T-helper 2 cell treated with Interferon-gamma antibody and Interleukin-4, amounts not matched to agents 5 μg/mL and 100 μg/mL, for 36 hours (primary cell): ENCODE results near the gene VASH2.

Experiments used
- DNase-seq: peaks from one replicate; pipeline ENCODE4 v3.0.0; 2021; ENCODE audit warnings: low spot score
- H3K27ac Mint-ChIP-seq: one replicate; pipeline ENCODE4 v1.8.0; 2021; ENCODE audit warnings: mild to moderate bottlenecking, mixed read lengths
- H3K27me3 Mint-ChIP-seq: one replicate; pipeline ENCODE4 v1.8.0; 2021; ENCODE audit warnings: low read depth, mixed read lengths
- H3K36me3 Mint-ChIP-seq: one replicate; pipeline ENCODE4 v1.8.0; 2021; ENCODE audit warnings: low read depth, mixed read lengths
- H3K4me1 Mint-ChIP-seq: one replicate; pipeline ENCODE4 v1.8.0; 2021; ENCODE audit warnings: low read depth, mixed read lengths
- H3K4me3 Mint-ChIP-seq: one replicate; pipeline ENCODE4 v1.8.0; 2022; ENCODE audit warnings: mild to moderate bottlenecking, moderate library complexity, mixed read lengths
- H3K9me3 Mint-ChIP-seq: one replicate; pipeline ENCODE4 v1.8.0; 2021; ENCODE audit warnings: mixed read lengths

VASH2 gene

GRCh38 chr1:212942679-212943392 lies 7.5 kb upstream of the VASH2 start:
- H3K9me3 Mint-ChIP-seq, result no peaks in the 10 kb centered on the region
- no peak for DNase-seq
- peaks cover 11% of the 10 kb centered on the region for H3K27me3 Mint-ChIP-seq
- no peaks in the 10 kb centered on the region for H3K36me3 Mint-ChIP-seq
- H3K4me1 Mint-ChIP-seq, result peaks cover 4% of the 10 kb centered on the region
- H3K27ac Mint-ChIP-seq, result no peak overlapping the region
- no peak overlapping the region for H3K4me3 Mint-ChIP-seq

DNA sequence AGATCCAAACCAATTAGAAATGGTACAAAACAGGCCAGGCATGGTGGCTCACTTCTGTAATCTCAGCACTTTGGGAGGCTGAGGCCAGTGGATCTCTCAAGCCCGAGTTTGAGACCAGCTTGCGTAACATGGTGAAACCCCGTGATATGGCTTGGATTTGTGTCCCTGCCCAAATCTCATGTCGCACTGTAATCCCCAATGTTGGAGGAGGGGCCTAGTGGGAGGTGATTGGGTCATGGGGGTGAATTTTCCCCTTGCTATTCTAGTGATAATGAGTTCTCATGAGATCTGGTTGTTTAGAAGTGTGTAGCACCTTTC lies 7.0 kb upstream of the VASH2 start:
- DNase-seq, result no peak
- H3K27ac Mint-ChIP-seq, result no peak overlapping the region
- H3K9me3 Mint-ChIP-seq, result peaks cover 3% of the 10 kb centered on the region
- H3K4me1 Mint-ChIP-seq, result no peaks in the 10 kb centered on the region
- no peaks in the 10 kb centered on the region for H3K36me3 Mint-ChIP-seq
- H3K27me3 Mint-ChIP-seq, result peaks cover 14% of the 10 kb centered on the region
- no peak overlapping the region for H3K4me3 Mint-ChIP-seq

GRCh38 chr1:212944229-212944901 lies 6.0 kb upstream of the VASH2 start:
- Mint-ChIP-seq H3K9me3 (peaks cover 6% of the 10 kb centered on the region), H3K4me1 (no peaks in the 10 kb centered on the region), H3K27ac (no peak overlapping the region), H3K4me3 (no peak overlapping the region), H3K36me3 (no peaks in the 10 kb centered on the region), H3K27me3 (peaks cover 24% of the 10 kb centered on the region)
- no peak for DNase-seq

DNA sequence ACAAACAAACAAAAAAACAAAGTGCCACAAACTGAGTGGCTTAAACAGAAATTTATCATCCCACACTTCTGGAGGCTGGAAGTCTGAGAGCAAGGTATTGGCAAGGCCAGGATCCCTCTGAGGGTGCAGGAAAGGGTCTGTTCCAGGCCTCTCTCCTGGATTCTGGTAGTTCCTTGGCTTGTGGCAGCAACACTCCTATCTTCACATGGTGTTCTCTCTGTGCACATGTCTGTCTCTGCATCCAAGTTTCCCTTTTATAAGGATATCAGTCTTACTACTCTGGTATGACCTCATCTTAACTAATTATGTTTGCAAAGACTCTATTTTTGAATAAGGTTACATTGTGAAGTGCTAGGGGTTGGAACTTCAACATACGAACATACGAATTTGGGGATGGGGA lies 5.3 kb upstream of the VASH2 start:
- no peak for DNase-seq
- Mint-ChIP-seq H3K4me1 (peaks cover 3% of the 10 kb centered on the region), H3K27ac (no peak overlapping the region), H3K4me3 (no peak overlapping the region), H3K9me3 (peaks cover 6% of the 10 kb centered on the region), H3K27me3 (peaks cover 28% of the 10 kb centered on the region), H3K36me3 (no peaks in the 10 kb centered on the region)

DNA sequence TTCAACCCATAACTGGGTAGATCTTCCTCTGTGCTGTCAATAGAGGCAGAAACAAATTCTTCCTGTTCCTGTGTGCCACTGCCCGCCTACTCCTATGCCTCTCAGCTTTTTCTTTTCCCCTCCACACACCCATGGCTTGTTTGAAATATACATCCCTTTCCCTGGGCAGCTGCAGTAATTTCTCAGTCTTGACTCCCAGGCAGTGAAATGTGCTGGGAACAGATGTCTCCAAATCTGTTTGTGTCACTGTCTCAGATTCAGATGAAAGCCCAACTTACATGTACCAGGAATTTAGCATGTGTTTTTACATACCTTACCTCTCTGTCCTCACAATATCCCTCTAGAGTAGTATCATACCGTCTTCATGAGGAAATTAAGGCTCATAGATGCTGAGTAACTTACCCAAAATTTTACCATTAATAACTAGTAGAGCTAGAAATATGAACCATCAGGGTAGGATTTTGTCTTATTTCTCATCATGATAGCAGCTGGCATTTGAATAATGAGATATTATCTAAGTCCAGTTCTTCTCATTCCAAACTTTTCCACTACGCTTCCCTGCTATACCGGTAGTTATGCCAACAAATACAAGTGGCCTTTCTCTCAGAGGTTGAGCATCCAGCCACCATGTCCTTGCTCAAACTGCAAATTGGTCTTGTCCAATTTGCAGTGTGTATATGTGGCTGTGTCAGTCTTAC lies 4.7 kb upstream of the VASH2 start:
- peaks cover 6% of the 10 kb centered on the region for H3K4me1 Mint-ChIP-seq
- no peak for DNase-seq
- H3K9me3 Mint-ChIP-seq, result peaks cover 6% of the 10 kb centered on the region
- peaks cover 28% of the 10 kb centered on the region for H3K27me3 Mint-ChIP-seq
- no peak overlapping the region for H3K27ac Mint-ChIP-seq
- H3K4me3 Mint-ChIP-seq, result no peak overlapping the region
- peaks cover 1% of the 10 kb centered on the region for H3K36me3 Mint-ChIP-seq

DNA sequence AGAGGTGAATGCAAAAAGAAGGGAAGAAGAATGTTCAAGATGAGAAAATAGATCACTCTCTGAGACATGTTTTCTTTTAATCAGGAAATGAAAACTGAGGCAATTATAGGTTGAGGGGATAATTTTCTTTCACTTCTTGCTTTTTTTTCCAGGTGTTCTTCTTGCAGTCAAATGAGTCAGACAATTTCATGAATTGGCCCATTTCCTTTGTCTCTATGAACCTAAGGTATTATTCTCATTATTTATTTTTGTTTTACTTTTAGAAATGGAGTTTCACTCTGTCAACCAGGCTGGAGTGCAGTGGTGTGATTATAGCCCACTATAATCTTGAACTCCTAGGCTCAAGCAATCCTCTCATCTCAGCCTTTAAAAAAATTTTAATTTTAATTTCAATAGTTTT lies 3.5 kb upstream of the VASH2 start:
- H3K4me3 Mint-ChIP-seq, result no peak overlapping the region
- peaks cover 30% of the 10 kb centered on the region for H3K27me3 Mint-ChIP-seq
- H3K27ac Mint-ChIP-seq, result no peak overlapping the region

GRCh38 chr1:212949771-212950170 lies 570 bp upstream of the VASH2 start:
- Mint-ChIP-seq H3K4me3 (peak overlapping the region; percentile 92), H3K27ac (no peak overlapping the region), H3K9me3 (peaks cover 6% of the 10 kb centered on the region), H3K4me1 (peaks cover 8% of the 10 kb centered on the region), H3K27me3 (peaks cover 55% of the 10 kb centered on the region), H3K36me3 (peaks cover 1% of the 10 kb centered on the region)
- DNase-seq, result no peak

More for the DNA sequence above, 3.5 kb upstream of the VASH2 start:
- DNase-seq, result no peak
- Mint-ChIP-seq H3K9me3 (peaks cover 6% of the 10 kb centered on the region), H3K4me1 (peaks cover 6% of the 10 kb centered on the region), H3K36me3 (peaks cover 1% of the 10 kb centered on the region)

- no peak for DNase-seq
- peaks cover 1% of the 10 kb centered on the region for H3K36me3 Mint-ChIP-seq
- H3K27ac Mint-ChIP-seq, result no peak overlapping the region
- H3K9me3 Mint-ChIP-seq, result peaks cover 6% of the 10 kb centered on the region
- peaks cover 60% of the 10 kb centered on the region for H3K27me3 Mint-ChIP-seq
- H3K4me3 Mint-ChIP-seq, result peak overlapping the region; percentile 92
- H3K4me1 Mint-ChIP-seq, result peaks cover 9% of the 10 kb centered on the region
These were observed 995 bp downstream of the VASH2 start for GRCh38 chr1:212951126-212951946.

DNA sequence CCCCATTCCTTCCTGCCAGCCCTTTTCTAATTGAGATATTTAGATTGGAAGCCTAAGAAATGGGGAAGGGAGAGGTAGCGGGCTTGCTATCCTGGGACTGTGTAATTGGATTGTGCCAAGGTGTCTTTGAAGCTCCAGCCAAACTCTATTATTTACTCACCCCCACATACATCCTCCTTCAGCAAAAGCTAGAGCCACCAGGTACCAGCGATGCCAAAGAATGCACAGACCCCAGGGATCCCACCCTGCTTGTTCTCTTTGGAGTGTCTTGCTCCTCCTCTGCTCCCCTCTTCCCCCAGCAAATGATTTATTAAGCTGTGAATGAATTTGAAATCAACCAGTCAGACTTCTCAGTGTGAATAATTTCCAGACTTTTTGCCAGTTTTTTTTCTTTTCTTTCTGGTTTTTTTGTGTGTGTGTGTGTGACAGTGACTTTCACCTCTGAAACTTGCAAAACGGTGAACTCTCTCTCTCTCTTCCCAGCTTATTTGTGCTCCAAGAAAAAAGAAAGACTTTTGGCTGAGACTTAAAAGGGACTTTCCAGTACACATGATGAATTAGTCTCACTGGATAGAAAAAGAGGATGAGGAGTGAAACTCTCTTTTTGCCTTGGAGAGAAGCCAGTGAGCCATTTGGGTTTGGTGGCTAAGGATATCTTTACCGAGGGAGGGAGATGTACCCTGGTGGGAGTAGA lies 1.8 kb downstream of the VASH2 start:
- H3K27ac Mint-ChIP-seq, result no peak overlapping the region
- H3K9me3 Mint-ChIP-seq, result peaks cover 6% of the 10 kb centered on the region
- H3K36me3 Mint-ChIP-seq, result peaks cover 1% of the 10 kb centered on the region
- H3K4me1 Mint-ChIP-seq, result peaks cover 9% of the 10 kb centered on the region
- peaks cover 64% of the 10 kb centered on the region for H3K27me3 Mint-ChIP-seq
- DNase-seq, result no peak
- peak overlapping the region; percentile 39 for H3K4me3 Mint-ChIP-seq

GRCh38 chr1:212952641-212952976 lies 2.3 kb downstream of the VASH2 start:
- no peak for DNase-seq
- Mint-ChIP-seq H3K9me3 (peaks cover 6% of the 10 kb centered on the region), H3K4me1 (peaks cover 9% of the 10 kb centered on the region), H3K36me3 (peaks cover 1% of the 10 kb centered on the region), H3K27ac (no peak overlapping the region), H3K27me3 (peaks cover 64% of the 10 kb centered on the region), H3K4me3 (no peak overlapping the region)

- H3K27me3 Mint-ChIP-seq, result peaks cover 62% of the 10 kb centered on the region
- no peak for DNase-seq
- peaks cover 9% of the 10 kb centered on the region for H3K4me1 Mint-ChIP-seq
- peaks cover 1% of the 10 kb centered on the region for H3K36me3 Mint-ChIP-seq
- H3K4me3 Mint-ChIP-seq, result no peak overlapping the region
- H3K9me3 Mint-ChIP-seq, result peaks cover 4% of the 10 kb centered on the region
- no peak overlapping the region for H3K27ac Mint-ChIP-seq
These were observed 3.0 kb downstream of the VASH2 start for GRCh38 chr1:212953321-212953720.

GRCh38 chr1:212954514-212954913 lies 4.2 kb downstream of the VASH2 start:
- no peak overlapping the region for H3K27ac Mint-ChIP-seq
- peaks cover 50% of the 10 kb centered on the region for H3K27me3 Mint-ChIP-seq

DNA sequence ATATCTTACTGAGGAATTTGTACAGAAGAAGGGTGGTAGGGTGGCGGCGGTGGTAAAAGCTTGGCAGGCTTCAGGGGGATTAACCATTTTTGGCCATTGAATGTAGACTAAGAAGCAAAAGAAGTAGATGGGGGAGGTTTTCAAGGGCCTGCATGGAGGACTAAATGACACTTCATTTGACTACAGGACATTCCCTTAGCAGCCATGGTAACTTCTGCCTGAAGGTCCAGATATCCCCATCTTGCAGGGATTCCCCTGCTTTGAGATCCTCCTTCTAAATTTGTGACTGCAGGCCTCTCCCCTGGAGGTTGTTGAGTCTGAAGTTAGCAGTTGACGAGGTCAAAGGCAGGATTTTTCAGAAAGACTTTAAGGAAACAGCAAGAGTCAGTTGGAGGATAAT lies 4.8 kb downstream of the VASH2 start:
- no peak overlapping the region for H3K27ac Mint-ChIP-seq
- H3K4me1 Mint-ChIP-seq, result peaks cover 6% of the 10 kb centered on the region
- no peak for DNase-seq
- H3K27me3 Mint-ChIP-seq, result peaks cover 46% of the 10 kb centered on the region
- H3K4me3 Mint-ChIP-seq, result no peak overlapping the region
- H3K9me3 Mint-ChIP-seq, result no peaks in the 10 kb centered on the region
- H3K36me3 Mint-ChIP-seq, result peaks cover 1% of the 10 kb centered on the region

More at GRCh38 chr1:212954514-212954913, 4.2 kb downstream of the VASH2 start:
- no peak overlapping the region for H3K4me3 Mint-ChIP-seq
- H3K4me1 Mint-ChIP-seq, result peaks cover 9% of the 10 kb centered on the region
- peaks cover 1% of the 10 kb centered on the region for H3K36me3 Mint-ChIP-seq
- no peaks in the 10 kb centered on the region for H3K9me3 Mint-ChIP-seq
- DNase-seq, result no peak
